Activated naive CD4-positive, alpha-beta T cell treated with anti-CD3 and anti-CD28 coated beads, Interleukin-2, amount 10 ng/mL, durations not matched to agents 7 days and 5 days (primary cell): ENCODE data around the gene HGS.

ENCODE experiments used
- CTCF ChIA-PET: fragments of 350-600 bp; sonication (Branson Sonifier 250); formaldehyde crosslinking; loops from one replicate; lab custom pipeline; 2021; ENCODE audit warnings: antibody characterized with exemption; lab: Charles Lee
- DNase-seq: peaks from one replicate; pipeline ENCODE4 v3.0.0-alpha.2; 2020
- H3K27ac Mint-ChIP-seq: one replicate; pipeline ENCODE4 v1.8.0; 2021; ENCODE audit warnings: mild to moderate bottlenecking, moderate library complexity, mixed read lengths
- H3K27me3 Mint-ChIP-seq: one replicate; pipeline ENCODE4 v1.8.0; 2021; ENCODE audit warnings: mild to moderate bottlenecking, mixed read lengths
- H3K36me3 Mint-ChIP-seq: one replicate; pipeline ENCODE4 v1.8.0; 2021; ENCODE audit warnings: mixed read lengths
- H3K4me1 Mint-ChIP-seq: one replicate; pipeline ENCODE4 v1.8.0; 2021; ENCODE audit warnings: mixed read lengths
- H3K4me3 Mint-ChIP-seq: one replicate; pipeline ENCODE4 v1.8.0; 2021; ENCODE audit warnings: mild to moderate bottlenecking, moderate library complexity, mixed read lengths
- H3K9me3 Mint-ChIP-seq: one replicate; pipeline ENCODE4 v1.8.0; 2021; ENCODE audit warnings: mixed read lengths

The HGS gene

GRCh38 chr17:81648013-81648706 is 35.7 kb upstream of the HGS start:
- Mint-ChIP-seq H3K27me3 (peaks cover 58% of the 10 kb centered on the region), H3K9me3 (peaks cover 6% of the 10 kb centered on the region), H3K27ac (no peak overlapping the region), H3K4me1 (peaks cover 7% of the 10 kb centered on the region), H3K36me3 (peaks cover 2% of the 10 kb centered on the region), H3K4me3 (no peak overlapping the region)
- CTCF ChIA-PET = no interaction called here
- no peak for DNase-seq

- CTCF ChIA-PET = interaction anchor here (0.7 kb wide), 1 partner anchor 1393 kb away, joined by 3 read pairs; no protein-coding TSS in a partner anchor
- Mint-ChIP-seq H3K9me3 (peaks cover 6% of the 10 kb centered on the region), H3K27me3 (peaks cover 62% of the 10 kb centered on the region), H3K36me3 (peaks cover 4% of the 10 kb centered on the region), H3K4me1 (peaks cover 12% of the 10 kb centered on the region), H3K4me3 (no peak overlapping the region), H3K27ac (no peak overlapping the region)
- DNase-seq = no peak
Observed at GRCh38 chr17:81648707-81649085, 35.1 kb upstream of the HGS start.

GRCh38 chr17:81650951-81651350 is 32.9 kb upstream of the HGS start:
- Mint-ChIP-seq H3K9me3 (peaks cover 6% of the 10 kb centered on the region), H3K4me1 (peaks cover 23% of the 10 kb centered on the region), H3K27ac (no peak overlapping the region), H3K4me3 (no peak overlapping the region), H3K27me3 (peaks cover 60% of the 10 kb centered on the region), H3K36me3 (peaks cover 4% of the 10 kb centered on the region)
- CTCF ChIA-PET = interaction anchor here (0.5 kb wide), 1 partner anchor 90 kb away, joined by 3 read pairs; no protein-coding TSS in a partner anchor
- DNase-seq = no peak

- CTCF ChIA-PET = no interaction called here
- no peak overlapping the region for H3K27ac Mint-ChIP-seq
- no peak for DNase-seq
Observed at GRCh38 chr17:81651692-81652091, 32.1 kb upstream of the HGS start.

GRCh38 chr17:81652906-81653771 is 30.7 kb upstream of the HGS start:
- peaks cover 34% of the 10 kb centered on the region for H3K4me1 Mint-ChIP-seq
- CTCF ChIA-PET = no interaction called here
- H3K27me3 Mint-ChIP-seq = peaks cover 39% of the 10 kb centered on the region
- H3K27ac Mint-ChIP-seq = peak overlapping the region; percentile 88
- peak; percentile 61 for DNase-seq
- peak overlapping the region; percentile 85 for H3K4me3 Mint-ChIP-seq
- H3K36me3 Mint-ChIP-seq = peaks cover 4% of the 10 kb centered on the region
- H3K9me3 Mint-ChIP-seq = peaks cover 6% of the 10 kb centered on the region

More at GRCh38 chr17:81651692-81652091, 32.1 kb upstream of the HGS start:
- Mint-ChIP-seq H3K27me3 (peaks cover 53% of the 10 kb centered on the region), H3K4me1 (peaks cover 26% of the 10 kb centered on the region), H3K9me3 (peaks cover 6% of the 10 kb centered on the region), H3K36me3 (peaks cover 4% of the 10 kb centered on the region), H3K4me3 (peak overlapping the region; percentile 45)

GRCh38 chr17:81655378-81656117 is 28.3 kb upstream of the HGS start:
- H3K4me1 Mint-ChIP-seq = peaks cover 34% of the 10 kb centered on the region
- DNase-seq = no peak
- no peaks in the 10 kb centered on the region for H3K9me3 Mint-ChIP-seq
- no peak overlapping the region for H3K27ac Mint-ChIP-seq
- peaks cover 17% of the 10 kb centered on the region for H3K27me3 Mint-ChIP-seq
- H3K4me3 Mint-ChIP-seq = no peak overlapping the region
- CTCF ChIA-PET = interaction anchor here (1.1 kb wide), 1 partner anchor 10 kb away, joined by 3 read pairs; no protein-coding TSS in a partner anchor
- peaks cover 2% of the 10 kb centered on the region for H3K36me3 Mint-ChIP-seq

- DNase-seq = no peak
- no peaks in the 10 kb centered on the region for H3K9me3 Mint-ChIP-seq
- peaks cover 36% of the 10 kb centered on the region for H3K4me1 Mint-ChIP-seq
- peaks cover 13% of the 10 kb centered on the region for H3K27me3 Mint-ChIP-seq
- CTCF ChIA-PET = interaction anchor here (1.1 kb wide), 1 partner anchor 9 kb away, joined by 3 read pairs; no protein-coding TSS in a partner anchor
- H3K36me3 Mint-ChIP-seq = peaks cover 2% of the 10 kb centered on the region
- H3K4me3 Mint-ChIP-seq = no peak within 1 kb of the TSS
- H3K27ac Mint-ChIP-seq = peak within 1 kb of the TSS; percentile 67
Observed at GRCh38 chr17:81656118-81656743, 27.6 kb upstream of the HGS start, which contains the start of gene PDE6G. PDE6G (minus strand) TSS chr17:81656542; CDS start chr17:81653305, 3,237 bp downstream.

- Mint-ChIP-seq H3K4me1 (peaks cover 35% of the 10 kb centered on the region), H3K36me3 (peaks cover 2% of the 10 kb centered on the region), H3K27ac (peak overlapping the region; percentile 67), H3K9me3 (no peaks in the 10 kb centered on the region), H3K27me3 (peaks cover 7% of the 10 kb centered on the region), H3K4me3 (no peak overlapping the region)
- CTCF ChIA-PET = no interaction called here
- DNase-seq = no peak
Observed at GRCh38 chr17:81656835-81657234, 27.0 kb upstream of the HGS start.

- DNase-seq = no peak
- Mint-ChIP-seq H3K9me3 (no peaks in the 10 kb centered on the region), H3K4me3 (no peak overlapping the region), H3K36me3 (no peaks in the 10 kb centered on the region), H3K4me1 (peaks cover 37% of the 10 kb centered on the region), H3K27me3 (no peaks in the 10 kb centered on the region), H3K27ac (no peak overlapping the region)
- CTCF ChIA-PET = no interaction called here
Observed at GRCh38 chr17:81659038-81659437, 24.8 kb upstream of the HGS start.

GRCh38 chr17:81660441-81660840 is 23.4 kb upstream of the HGS start:
- H3K27ac Mint-ChIP-seq = no peak overlapping the region
- H3K36me3 Mint-ChIP-seq = peaks cover 8% of the 10 kb centered on the region
- H3K4me3 Mint-ChIP-seq = no peak overlapping the region
- DNase-seq = no peak
- H3K4me1 Mint-ChIP-seq = peaks cover 42% of the 10 kb centered on the region
- no peaks in the 10 kb centered on the region for H3K27me3 Mint-ChIP-seq
- no peaks in the 10 kb centered on the region for H3K9me3 Mint-ChIP-seq
- CTCF ChIA-PET = interaction anchor here (1.4 kb wide), 1 partner anchor 60 kb away, joined by 4 read pairs; no protein-coding TSS in a partner anchor

GRCh38 chr17:81662002-81662401 is 21.8 kb upstream of the HGS start:
- H3K27ac Mint-ChIP-seq = peak overlapping the region; percentile 99
- H3K27me3 Mint-ChIP-seq = no peaks in the 10 kb centered on the region
- H3K36me3 Mint-ChIP-seq = peaks cover 16% of the 10 kb centered on the region
- H3K4me1 Mint-ChIP-seq = peaks cover 41% of the 10 kb centered on the region
- CTCF ChIA-PET = no interaction called here
- H3K4me3 Mint-ChIP-seq = no peak overlapping the region
- DNase-seq = no peak
- no peaks in the 10 kb centered on the region for H3K9me3 Mint-ChIP-seq

- Mint-ChIP-seq H3K4me1 (peaks cover 52% of the 10 kb centered on the region), H3K9me3 (no peaks in the 10 kb centered on the region), H3K27me3 (no peaks in the 10 kb centered on the region), H3K36me3 (peaks cover 28% of the 10 kb centered on the region), H3K4me3 (peak overlapping the region; percentile 26), H3K27ac (peak overlapping the region; percentile 99)
- DNase-seq = no peak
- CTCF ChIA-PET = no interaction called here
Observed at GRCh38 chr17:81664051-81664470, 19.8 kb upstream of the HGS start.
